KOPT-K1 (cell line): Measurements from ENCODE around the gene USP10.

Experiments
- H3K27ac ChIP-seq: fragments of 200-600 bp; sonication (generic); 2 replicates; pipeline ENCODE4 v1.5.1; 2016; ENCODE audit warnings: antibody characterized with exemption, mild to moderate bottlenecking, low read depth, low read length; ENCODE audit not compliant: poor library complexity, severe bottlenecking
- H3K36me3 ChIP-seq: fragments of 200-600 bp; sonication (generic); 2 replicates; pipeline ENCODE4 v1.5.1; 2017; ENCODE audit warnings: antibody characterized with exemption, mild to moderate bottlenecking, low read length, moderate library complexity; ENCODE audit not compliant: insufficient read depth
- H3K9me3 ChIP-seq: fragments of 200-600 bp; sonication (generic); 2 replicates; pipeline ENCODE4 v1.5.1; 2017; ENCODE audit warnings: antibody characterized with exemption, low read length, mild to moderate bottlenecking; ENCODE audit not compliant: insufficient read depth, poor library complexity, severe bottlenecking

The USP10 gene

GRCh38 chr16:84774810-84775209 lies 75.0 kb downstream of the USP10 start:
- no peaks in the 10 kb centered on the region for H3K9me3 ChIP-seq
- no peak overlapping the region for H3K27ac ChIP-seq
- peaks cover 99% of the 10 kb centered on the region for H3K36me3 ChIP-seq

GRCh38 chr16:84775262-84775810 lies 75.5 kb downstream of the USP10 start:
- Histone ChIP-seq H3K27ac (no peak overlapping the region), H3K9me3 (no peaks in the 10 kb centered on the region), H3K36me3 (peaks cover 99% of the 10 kb centered on the region)

- Histone ChIP-seq H3K36me3 (peaks cover 86% of the 10 kb centered on the region), H3K27ac (no peak overlapping the region), H3K9me3 (no peaks in the 10 kb centered on the region)
Observed at GRCh38 chr16:84777435-84777834, 77.6 kb downstream of the USP10 start.

- no peak overlapping the region for H3K27ac ChIP-seq
- peaks cover 73% of the 10 kb centered on the region for H3K36me3 ChIP-seq
- no peaks in the 10 kb centered on the region for H3K9me3 ChIP-seq
Observed at GRCh38 chr16:84778720-84779119, 78.9 kb downstream of the USP10 start.

GRCh38 chr16:84780063-84780462 lies 80.3 kb downstream of the USP10 start:
- peaks cover 60% of the 10 kb centered on the region for H3K36me3 ChIP-seq
- H3K9me3 ChIP-seq: no peaks in the 10 kb centered on the region
- H3K27ac ChIP-seq: no peak overlapping the region

- no peak overlapping the region for H3K27ac ChIP-seq
- peaks cover 53% of the 10 kb centered on the region for H3K36me3 ChIP-seq
- H3K9me3 ChIP-seq: no peaks in the 10 kb centered on the region
Observed at GRCh38 chr16:84780544-84781376, 81.0 kb downstream of the USP10 start.

GRCh38 chr16:84782846-84783245 lies 83.0 kb downstream of the USP10 start:
- Histone ChIP-seq H3K9me3 (no peaks in the 10 kb centered on the region), H3K36me3 (peaks cover 32% of the 10 kb centered on the region), H3K27ac (no peak overlapping the region)

- H3K36me3 ChIP-seq: 0 out of 2 replicates have a peak, but pooled peaks cover under 1% of the 10 kb centered on the region
- no peak overlapping the region for H3K27ac ChIP-seq
- no peaks in the 10 kb centered on the region for H3K9me3 ChIP-seq
Observed at GRCh38 chr16:84785843-84786581, 86.2 kb downstream of the USP10 start.

GRCh38 chr16:84786605-84787262 lies 86.9 kb downstream of the USP10 start:
- no peaks in the 10 kb centered on the region for H3K36me3 ChIP-seq
- no peak overlapping the region for H3K27ac ChIP-seq
- no peaks in the 10 kb centered on the region for H3K9me3 ChIP-seq

- Histone ChIP-seq H3K27ac (no peak overlapping the region), H3K9me3 (no peaks in the 10 kb centered on the region), H3K36me3 (no peaks in the 10 kb centered on the region)
Observed at GRCh38 chr16:84787263-84787622, 87.4 kb downstream of the USP10 start.

- Histone ChIP-seq H3K27ac (no peak overlapping the region), H3K36me3 (no peaks in the 10 kb centered on the region)
Observed at GRCh38 chr16:84788920-84789391, 89.2 kb downstream of the USP10 start.

GRCh38 chr16:84789431-84789830 lies 89.6 kb downstream of the USP10 start:
- Histone ChIP-seq H3K27ac (no peak overlapping the region), H3K9me3 (no peaks in the 10 kb centered on the region)

More at GRCh38 chr16:84788920-84789391, 89.2 kb downstream of the USP10 start:
- no peaks in the 10 kb centered on the region for H3K9me3 ChIP-seq

GRCh38 chr16:84790301-84790700 lies 90.5 kb downstream of the USP10 start:
- H3K36me3 ChIP-seq: no peaks in the 10 kb centered on the region
- no peak overlapping the region for H3K27ac ChIP-seq
- no peaks in the 10 kb centered on the region for H3K9me3 ChIP-seq

More at GRCh38 chr16:84789431-84789830, 89.6 kb downstream of the USP10 start:
- H3K36me3 ChIP-seq: no peaks in the 10 kb centered on the region

- Histone ChIP-seq H3K27ac (no peak overlapping the region), H3K36me3 (no peaks in the 10 kb centered on the region), H3K9me3 (no peaks in the 10 kb centered on the region)
Observed at GRCh38 chr16:84791088-84791487, 91.3 kb downstream of the USP10 start.

GRCh38 chr16:84791501-84791900 lies 91.7 kb downstream of the USP10 start:
- Histone ChIP-seq H3K36me3 (no peaks in the 10 kb centered on the region), H3K9me3 (no peaks in the 10 kb centered on the region), H3K27ac (no peak overlapping the region)
